MCF 10A (cell line): ENCODE data around the gene SUN2. TPM values are rescaled to one million over a fixed set of nuclear protein-coding genes. Genes with fewer than 3 reads are reported as not detected.
A peak's percentile ranks its signal among the peaks of the same experiment; 100 is the strongest.

Experiments used
- BruUV-seq: library from RNA; stranded (reverse); fragments of 400-500 nt; replicated peaks from 2 replicates; lab custom pipeline; 2021; lab: Mats Ljungman, UMichigan
- CTCF ChIA-PET: fragments of 300-600 bp; sonication (Branson Sonifier 250); formaldehyde crosslinking; extraction: SDS; loops from one replicate; lab custom pipeline; 2021; ENCODE audit warnings: antibody characterized with exemption, inconsistent platforms; lab: Yijun Ruan, JAX
- POLR2A ChIA-PET: fragments of 300-600, 350-650 bp; sonication (Branson Sonifier 250); formaldehyde crosslinking; extraction: SDS; loops from one replicate; lab custom pipeline; 2020; ENCODE audit warnings: antibody characterized with exemption, inconsistent platforms; lab: Yijun Ruan, JAX
- DNase-seq: peaks from one replicate; pipeline ENCODE4 v3.0.0-alpha.2; 2018; ENCODE audit not compliant: unreplicated experiment
- H3K27ac Mint-ChIP-seq: one replicate; pipeline ENCODE4 v1.8.0; 2022; ENCODE audit warnings: mild to moderate bottlenecking, low read depth, mixed read lengths; ENCODE audit not compliant: unreplicated experiment
- H3K27me3 Mint-ChIP-seq: one replicate; pipeline ENCODE4 v1.8.0; 2022; ENCODE audit warnings: mixed read lengths; ENCODE audit not compliant: insufficient read depth, unreplicated experiment
- H3K36me3 Mint-ChIP-seq: one replicate; pipeline ENCODE4 v1.8.0; 2022; ENCODE audit warnings: mild to moderate bottlenecking, moderate library complexity, mixed read lengths; ENCODE audit not compliant: insufficient read depth, unreplicated experiment
- H3K4me1 Mint-ChIP-seq: one replicate; pipeline ENCODE4 v1.8.0; 2022; ENCODE audit warnings: mixed read lengths; ENCODE audit not compliant: insufficient read depth, unreplicated experiment
- H3K4me3 Mint-ChIP-seq: one replicate; pipeline ENCODE4 v1.8.0; 2022; ENCODE audit warnings: mild to moderate bottlenecking, moderate library complexity, mixed read lengths; ENCODE audit not compliant: unreplicated experiment
- H3K9me3 Mint-ChIP-seq: one replicate; pipeline ENCODE4 v1.8.0; 2022; ENCODE audit warnings: mixed read lengths; ENCODE audit not compliant: unreplicated experiment
- CTCF ChIP-seq: fragments of 200-600 bp; IDR thresholded peaks from one replicate; pipeline ENCODE4 v1.8.0; 2022; ENCODE audit warnings: antibody characterized with exemption, mild to moderate bottlenecking; ENCODE audit not compliant: unreplicated experiment
- intact Hi-C: fragments of 100-400 bp; cut with micrococcal nuclease; formaldehyde crosslinking; loops from 2 replicates; pipeline ENCODE4 v1.14.1; 2022
- total RNA-seq: library from RNA; stranded (reverse); gene quantifications from 2 replicates; pipeline ENCODE4 v1.2.3, GENCODE V29; 2022

The SUN2 gene
- total RNA-seq, 1 experiment from 2014 or later, result 66.8 TPM

- intact Hi-C loops, result no loop called here
These were observed 1.1 kb upstream of the SUN2 start for GRCh38 chr22:38756711-38757463.

DNA sequence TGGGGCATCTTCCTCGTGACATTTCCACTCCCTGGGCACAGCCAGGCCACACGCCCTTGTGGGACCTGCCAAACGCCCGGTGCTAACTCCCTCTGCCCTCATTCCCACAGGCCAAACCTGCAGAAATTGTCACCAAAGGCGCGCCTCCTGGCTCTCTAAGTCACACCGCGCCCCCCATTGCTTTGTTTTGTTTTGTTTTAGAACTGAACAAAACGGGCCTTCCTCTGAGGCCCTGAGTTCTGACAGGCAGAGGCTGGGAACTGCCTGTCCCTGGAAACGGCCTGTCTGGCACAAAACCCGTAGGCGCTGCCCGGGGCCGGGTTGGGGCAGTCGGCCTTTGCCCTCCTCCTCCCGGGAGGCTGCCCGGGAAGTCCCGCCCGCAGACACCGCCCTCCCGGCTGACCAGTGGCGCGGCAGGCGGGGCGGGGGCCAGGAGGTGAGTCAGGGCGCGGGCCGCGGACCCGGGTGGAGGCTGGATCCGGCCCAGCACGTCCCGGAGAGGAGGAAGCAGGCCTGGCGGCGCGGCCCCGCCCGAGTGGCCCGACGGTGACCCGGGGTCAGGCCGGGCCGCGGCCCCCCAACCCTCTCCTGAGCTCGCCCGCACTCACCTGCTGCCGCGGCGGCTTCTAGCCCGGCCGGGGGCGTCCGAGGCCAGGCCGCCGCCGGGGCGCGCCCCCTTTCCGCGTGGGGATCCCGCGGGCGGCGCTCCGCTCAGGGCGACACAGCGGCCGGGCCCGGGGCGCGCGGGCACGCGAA, 465 bp downstream of the SUN2 start:
- peaks cover 19% of the 10 kb centered on the region for H3K4me1 Mint-ChIP-seq
- POLR2A ChIA-PET, result interaction anchor here (0.6 to 3.7 kb wide), 10 partner anchors 10 to 74 kb away, joined by 4 to 29 read pairs (median 6); partner anchors contain the start of genes GTPBP1 and TOMM22
- no peaks in the 10 kb centered on the region for H3K27me3 Mint-ChIP-seq
- peak overlapping the region; percentile 81 for H3K4me3 Mint-ChIP-seq
- BruUV-seq, result no TSS peak
- H3K9me3 Mint-ChIP-seq, result no peaks in the 10 kb centered on the region
- peak overlapping the region; percentile 82 for H3K27ac Mint-ChIP-seq
- TF ChIP-seq CTCF, result no peak
- peaks cover 28% of the 10 kb centered on the region for H3K36me3 Mint-ChIP-seq
- CTCF ChIA-PET, result interaction anchor here (0.6 to 2.1 kb wide), 5 partner anchors 12 to 747 kb away, joined by 3 to 10 read pairs (median 3); no protein-coding TSS in a partner anchor
- DNase-seq, result peak; percentile 83
- intact Hi-C loops, result no loop called here

More at GRCh38 chr22:38756711-38757463, 1.1 kb upstream of the SUN2 start:
- POLR2A ChIA-PET, result interaction anchor here (0.9 to 2.8 kb wide), 5 partner anchors 8 to 75 kb away, joined by 3 to 12 read pairs (median 4); partner anchors contain the start of gene TOMM22
- H3K27ac Mint-ChIP-seq, result no peak overlapping the region
- H3K4me1 Mint-ChIP-seq, result peaks cover 19% of the 10 kb centered on the region
- no peak for DNase-seq
- H3K4me3 Mint-ChIP-seq, result peak overlapping the region; percentile 81
- BruUV-seq, result TSS peak; percentile 54
- H3K27me3 Mint-ChIP-seq, result no peaks in the 10 kb centered on the region
- no peaks in the 10 kb centered on the region for H3K9me3 Mint-ChIP-seq
- TF ChIP-seq CTCF, result no peak
- H3K36me3 Mint-ChIP-seq, result peaks cover 14% of the 10 kb centered on the region
- CTCF ChIA-PET, result interaction anchor here (0.9 to 1.5 kb wide), 3 partner anchors 9 to 361 kb away, joined by 3 to 8 read pairs (median 6); no protein-coding TSS in a partner anchor

DNA sequence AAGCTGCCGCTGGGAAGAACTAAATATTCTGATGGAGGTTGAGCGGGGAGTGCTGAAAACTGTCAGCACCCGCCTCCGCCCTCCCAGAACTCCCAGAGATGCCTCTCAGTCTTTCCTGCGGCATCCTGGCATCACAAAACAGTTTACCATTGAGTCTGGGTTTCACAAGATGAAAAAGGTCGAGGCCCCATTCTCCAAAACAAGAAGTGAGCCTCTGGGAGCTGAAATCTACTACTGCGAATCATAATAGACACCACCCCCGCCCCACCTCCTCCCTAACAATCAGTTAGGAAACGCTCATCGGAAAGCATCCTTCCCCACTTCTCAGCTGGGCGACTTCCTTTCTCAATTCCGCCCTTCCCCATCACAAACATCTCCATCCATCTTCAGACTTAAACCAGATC, 1.0 kb downstream of the SUN2 start:
- no TSS peak for BruUV-seq
- H3K4me3 Mint-ChIP-seq, result peak overlapping the region; percentile 81
- ChIA-PET CTCF (interaction anchor here (1.0 to 2.1 kb wide), 2 partner anchors 13 to 22 kb away, joined by 3 to 10 read pairs; no protein-coding TSS in a partner anchor), POLR2A (interaction anchor here (0.5 to 3.7 kb wide), 11 partner anchors 11 to 398 kb away, joined by 3 to 29 read pairs (median 6); partner anchors contain the start of genes CBX7, GTPBP1 and TOMM22)
- no peaks in the 10 kb centered on the region for H3K9me3 Mint-ChIP-seq
- H3K4me1 Mint-ChIP-seq, result peaks cover 19% of the 10 kb centered on the region
- TF ChIP-seq CTCF, result no peak
- H3K27ac Mint-ChIP-seq, result peak overlapping the region; percentile 82
- intact Hi-C loops, result no loop called here
- no peaks in the 10 kb centered on the region for H3K27me3 Mint-ChIP-seq
- peaks cover 33% of the 10 kb centered on the region for H3K36me3 Mint-ChIP-seq
- DNase-seq, result peak; percentile 49
